B cell (primary cell): ENCODE data around the gene RSU1.

Source experiments
- EZH2 ChIP-seq: IDR thresholded peaks from 2 replicates; pipeline ENCODE4 v1.6.1; 2012; ENCODE audit warnings: borderline replicate concordance, low read depth, mild to moderate bottlenecking, moderate library complexity, low read length; ENCODE audit not compliant: insufficient read depth, poor library complexity, severe bottlenecking
- TF ChIP-seq, protein P1 (sequence below): fragments of 200-600 bp; IDR thresholded peaks from one replicate; pipeline ENCODE4 v1.8.0; 2022; ENCODE audit warnings: antibody characterized with exemption, mild to moderate bottlenecking

- TF ChIP-seq, protein P1, sequence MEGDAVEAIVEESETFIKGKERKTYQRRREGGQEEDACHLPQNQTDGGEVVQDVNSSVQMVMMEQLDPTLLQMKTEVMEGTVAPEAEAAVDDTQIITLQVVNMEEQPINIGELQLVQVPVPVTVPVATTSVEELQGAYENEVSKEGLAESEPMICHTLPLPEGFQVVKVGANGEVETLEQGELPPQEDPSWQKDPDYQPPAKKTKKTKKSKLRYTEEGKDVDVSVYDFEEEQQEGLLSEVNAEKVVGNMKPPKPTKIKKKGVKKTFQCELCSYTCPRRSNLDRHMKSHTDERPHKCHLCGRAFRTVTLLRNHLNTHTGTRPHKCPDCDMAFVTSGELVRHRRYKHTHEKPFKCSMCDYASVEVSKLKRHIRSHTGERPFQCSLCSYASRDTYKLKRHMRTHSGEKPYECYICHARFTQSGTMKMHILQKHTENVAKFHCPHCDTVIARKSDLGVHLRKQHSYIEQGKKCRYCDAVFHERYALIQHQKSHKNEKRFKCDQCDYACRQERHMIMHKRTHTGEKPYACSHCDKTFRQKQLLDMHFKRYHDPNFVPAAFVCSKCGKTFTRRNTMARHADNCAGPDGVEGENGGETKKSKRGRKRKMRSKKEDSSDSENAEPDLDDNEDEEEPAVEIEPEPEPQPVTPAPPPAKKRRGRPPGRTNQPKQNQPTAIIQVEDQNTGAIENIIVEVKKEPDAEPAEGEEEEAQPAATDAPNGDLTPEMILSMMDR, result no peak
- TF ChIP-seq EZH2, result no peak
These were observed 230.7 kb downstream of the RSU1 start for GRCh38 chr10:16586358-16587138.
